Tibial nerve (tissue), 4 donors: ENCODE data around the gene FNDC1. TPM values are rescaled to one million over a fixed set of nuclear protein-coding genes. Genes with fewer than 3 reads are reported as not detected.

Experiments used
- DNase-seq, 2 donors: peaks; one replicate each; pipeline ENCODE4 v3.0.0-alpha.2; 2019; ENCODE audit warnings: low spot score in 2 of 2
- H3K27ac ChIP-seq, 4 donors: fragments of 200-600 bp; sonication (generic) in 3 of 4; one replicate each; pipeline ENCODE4 v1.5.1; 2017 to 2019; ENCODE audit warnings: mild to moderate bottlenecking in 1 of 4
- H3K27me3 ChIP-seq, 2 donors: fragments of 200-600 bp; sonication (generic) in 1 of 2; one replicate each; pipeline versions ENCODE4 v1.5.1 to v1.6.0; 2017 to 2019
- H3K36me3 ChIP-seq, 3 donors: fragments of 200-600 bp; sonication (generic); one replicate each; pipeline ENCODE4 v1.5.1; 2018 to 2019
- H3K4me1 ChIP-seq, 4 donors: fragments of 200-600 bp; sonication (generic) in 3 of 4; one replicate each; pipeline ENCODE4 v1.5.1; 2017 to 2019
- H3K4me3 ChIP-seq, 4 donors: fragments of 200-600 bp; sonication (generic) in 3 of 4; one replicate each; pipeline ENCODE4 v1.5.1; 2017 to 2019; ENCODE audit warnings: mild to moderate bottlenecking in 1 of 4, moderate library complexity in 1 of 4
- H3K9me3 ChIP-seq, 4 donors: fragments of 200-600 bp; sonication (generic) in 3 of 4; one replicate each; pipeline ENCODE4 v1.5.1; 2017 to 2019
- CTCF ChIP-seq, 5 experiments: fragments of 200-600 bp in 3 of 5; fragments of 450-650 bp in 2 of 5; sonication (generic) in 3 of 5; IDR thresholded peaks; one replicate each; pipeline ENCODE4 v1.5.1; 2016 to 2019; ENCODE audit warnings: antibody characterized with exemption in 5 of 5, mild to moderate bottlenecking in 3 of 5, moderate library complexity in 2 of 5
- EP300 ChIP-seq, 2 donors: sonication (generic); formaldehyde crosslinking; IDR thresholded peaks; one replicate each; pipeline ENCODE4 v1.6.1; 2017; ENCODE audit warnings: antibody characterized with exemption in 2 of 2, mild to moderate bottlenecking in 1 of 2
- POLR2A ChIP-seq, 2 donors: fragments of 450-650 bp; IDR thresholded peaks; one replicate each; pipeline ENCODE4 v1.6.1; 2017; ENCODE audit warnings: antibody characterized with exemption in 2 of 2, mild to moderate bottlenecking in 2 of 2, moderate library complexity in 2 of 2
- WGBS, 2 donors: methylation state at CpG; one replicate each; pipeline ENCODE4 v1.1.5; 2018; 5-methylcytosine and 5-hydroxymethylcytosine counted together
- total RNA-seq, 4 donors: library from RNA; depleted of rRNA; stranded (reverse); fragments of >200 nt; gene quantifications; one replicate each; pipeline ENCODE4 v1.1.0, GENCODE V29; 2016

The FNDC1 gene
- total RNA-seq, 4 donors from 2014 or later: 2.1 to 8.2 (median 5.4) TPM

GRCh38 chr6:159221486-159222170 lies 52.4 kb downstream of the FNDC1 start:
- no peak overlapping the region for H3K4me3 ChIP-seq
- no peak for DNase-seq
- H3K4me1 ChIP-seq: peaks cover 0 to 8% (median 0%) of the 10 kb centered on the region in 4 donors
- H3K36me3 ChIP-seq: no peaks in the 10 kb centered on the region
- TF ChIP-seq CTCF (IDR thresholded peaks at IDR 0.05) (no peak), EP300 (IDR thresholded peaks at IDR 0.05) (no peak), POLR2A (IDR thresholded peaks at IDR 0.05) (no peak)
- no peaks in the 10 kb centered on the region for H3K27me3 ChIP-seq
- no peaks in the 10 kb centered on the region for H3K9me3 ChIP-seq
- no peak overlapping the region for H3K27ac ChIP-seq
- 71 to 76% methylated on average over 12 of the region's 12 CpGs for WGBS, 2 donors

GRCh38 chr6:159224452-159224851 lies 55.3 kb downstream of the FNDC1 start:
- Histone ChIP-seq H3K27ac (no peak overlapping the region), H3K4me3 (no peak overlapping the region), H3K9me3 (no peaks in the 10 kb centered on the region), H3K36me3 (no peaks in the 10 kb centered on the region), H3K27me3 (no peaks in the 10 kb centered on the region), H3K4me1 (no peaks in the 10 kb centered on the region)
- TF ChIP-seq CTCF (IDR thresholded peaks at IDR 0.05) (no peak), EP300 (IDR thresholded peaks at IDR 0.05) (no peak), POLR2A (IDR thresholded peaks at IDR 0.05) (no peak)
- no peak for DNase-seq
- WGBS, 2 donors: 75 to 82% methylated on average over 2 of the region's 2 CpGs

GRCh38 chr6:159229651-159230051 lies 60.5 kb downstream of the FNDC1 start:
- TF ChIP-seq POLR2A (IDR thresholded peaks at IDR 0.05) (no peak), EP300 (IDR thresholded peaks at IDR 0.05) (no peak), CTCF (IDR thresholded peaks at IDR 0.05) (no peak)
- no peaks in the 10 kb centered on the region for H3K36me3 ChIP-seq
- H3K9me3 ChIP-seq: no peaks in the 10 kb centered on the region
- no peak overlapping the region for H3K4me3 ChIP-seq
- WGBS, 2 donors: 57 to 59% methylated on average over 8 of the region's 8 CpGs
- H3K27me3 ChIP-seq: peaks cover 0 to 20% of the 10 kb centered on the region in 2 donors
- H3K27ac ChIP-seq: no peak overlapping the region
- peaks cover 0 to 11% (median 1%) of the 10 kb centered on the region in 4 donors for H3K4me1 ChIP-seq
- DNase-seq: no peak

GRCh38 chr6:159232106-159232645 lies 63.0 kb downstream of the FNDC1 start:
- DNase-seq: no peak
- H3K9me3 ChIP-seq: no peaks in the 10 kb centered on the region
- TF ChIP-seq POLR2A (IDR thresholded peaks at IDR 0.05): no peak
- TF ChIP-seq EP300 (IDR thresholded peaks at IDR 0.05): no peak
- TF ChIP-seq CTCF (IDR thresholded peaks at IDR 0.05): no peak
- WGBS, 2 donors: 93% methylated on average over 34 to 38 of the region's 38 CpGs
- H3K4me1 ChIP-seq: peaks cover 0 to 11% (median 1%) of the 10 kb centered on the region in 4 donors
- H3K27me3 ChIP-seq: peaks cover 0 to 26% of the 10 kb centered on the region in 2 donors
- H3K4me3 ChIP-seq: no peak overlapping the region
- no peaks in the 10 kb centered on the region for H3K36me3 ChIP-seq
- H3K27ac ChIP-seq: no peak overlapping the region

- DNase-seq: no peak
- WGBS, 2 donors: 93 to 96% methylated on average over 23 of the region's 23 CpGs
- no peak for TF ChIP-seq POLR2A (IDR thresholded peaks at IDR 0.05)
- TF ChIP-seq CTCF (IDR thresholded peaks at IDR 0.05): no peak
- no peak for TF ChIP-seq EP300 (IDR thresholded peaks at IDR 0.05)
Measured at GRCh38 chr6:159232751-159233150, 63.6 kb downstream of the FNDC1 start.

More at GRCh38 chr6:159232751-159233150, 63.6 kb downstream of the FNDC1 start:
- H3K4me1 ChIP-seq: peaks cover 0 to 11% (median 1%) of the 10 kb centered on the region in 4 donors
- no peak overlapping the region for H3K4me3 ChIP-seq
- no peaks in the 10 kb centered on the region for H3K9me3 ChIP-seq
- no peaks in the 10 kb centered on the region for H3K36me3 ChIP-seq
- peaks cover 0 to 26% of the 10 kb centered on the region in 2 donors for H3K27me3 ChIP-seq
- no peak overlapping the region for H3K27ac ChIP-seq
